ENCODE data around the gene SEZ6L2. TPM values are rescaled to one million over a fixed set of nuclear protein-coding genes. Genes with fewer than 3 reads are reported as not detected.

SEZ6L2 gene
- 1.2 and 3.7 TPM in 2 replicates for total RNA-seq

GRCh38 chr16:29899516-29900101 lies at the start of gene SEZ6L2:
Gene SEZ6L2 (minus strand): TSS chr16:29899550. CDS start chr16:29899019, 531 bp downstream.

DNA sequence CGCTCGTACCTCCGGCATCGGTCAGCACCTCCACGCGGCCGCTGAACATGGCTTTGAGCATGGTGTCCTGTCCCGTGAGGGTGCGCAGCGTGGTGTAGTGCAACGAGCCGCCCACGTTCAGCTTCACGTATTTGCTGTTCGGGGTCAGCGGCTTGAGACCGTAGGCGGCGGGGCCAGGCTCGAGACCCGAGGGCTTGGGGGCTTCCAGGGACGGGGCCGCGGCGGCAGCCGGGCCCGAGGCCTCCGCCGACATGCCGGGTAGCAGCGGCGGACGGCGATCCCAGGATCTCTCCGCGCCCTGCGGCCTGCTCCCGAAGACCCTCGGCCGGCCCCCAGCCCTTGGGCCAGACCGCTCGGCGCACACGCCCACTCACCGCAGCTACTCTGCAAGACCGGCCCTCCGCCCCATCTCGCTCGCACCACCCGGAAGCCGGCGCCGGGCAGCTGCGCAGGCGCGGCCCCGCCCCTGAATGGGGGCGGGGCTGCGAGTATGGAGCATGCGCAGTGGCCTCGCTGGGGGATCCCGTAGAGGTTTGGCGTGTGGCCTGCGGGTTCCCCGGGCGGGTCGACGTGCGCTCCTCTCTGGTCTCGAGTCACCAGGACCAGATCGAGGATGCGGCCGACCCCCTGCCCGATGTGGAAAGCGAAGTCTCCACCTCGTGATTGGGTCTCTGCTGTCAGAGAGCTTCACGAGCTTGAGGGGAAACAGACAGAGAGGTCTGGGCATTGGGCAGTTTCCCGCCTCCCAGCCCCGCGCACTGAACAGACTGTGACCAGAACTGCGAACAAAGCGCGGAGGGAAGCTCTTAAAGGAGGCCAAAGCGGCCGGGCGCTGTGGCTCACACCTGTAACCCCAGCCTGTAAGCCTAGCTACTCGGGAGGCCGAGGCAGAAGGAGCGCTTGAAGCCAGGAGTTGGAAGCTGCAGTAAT lies 26.7 kb upstream of the SEZ6L2 start, which contains the start of gene KCTD13:
TSS of gene KCTD13 (minus strand) at position 446 of the 930 bp plus-strand sequence. CDS start at position 253, 193 bp downstream.

DNA sequence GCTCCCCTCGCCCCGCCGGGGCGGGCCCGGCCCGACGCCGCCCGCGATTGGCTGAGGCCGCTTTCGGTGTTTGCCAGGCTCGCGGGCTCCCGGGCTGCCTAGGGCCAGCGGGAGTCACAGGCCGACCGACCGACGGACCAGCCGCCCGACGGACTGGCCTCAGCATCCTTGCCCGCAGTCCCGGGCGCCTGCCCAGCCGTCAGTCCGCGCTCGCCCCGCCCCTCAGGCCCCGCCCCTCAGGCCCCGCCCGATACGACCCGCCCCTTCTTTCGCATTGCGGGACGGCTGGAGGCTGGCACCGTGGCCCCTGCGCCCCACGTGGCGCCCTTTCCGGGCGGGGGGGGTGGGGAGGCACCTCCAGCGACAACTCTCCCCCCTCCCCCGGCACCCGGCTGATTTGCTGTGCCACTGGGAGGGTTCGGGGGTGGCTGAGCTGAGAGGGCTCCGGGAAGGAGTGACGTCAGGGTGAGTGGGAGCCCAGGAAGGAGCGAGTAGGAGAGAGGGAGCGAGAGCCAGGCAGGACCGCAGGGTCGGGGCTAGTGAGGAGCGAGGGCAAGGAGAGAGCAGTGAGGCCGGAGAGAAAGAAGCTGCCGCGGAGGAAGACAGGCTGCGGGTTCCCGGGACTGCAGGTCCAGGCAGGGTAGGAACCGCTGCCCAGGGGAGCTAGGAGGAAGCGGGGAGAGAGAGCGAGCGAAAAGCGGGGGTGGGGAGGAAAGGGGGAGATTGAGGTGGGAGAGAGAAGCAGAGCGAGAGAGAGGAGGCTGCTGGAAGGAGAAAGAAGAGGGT lies 945 bp upstream of the SEZ6L2 start, which contains the start of gene ASPHD1:
TSS of gene ASPHD1 (plus strand) at position 387 of the 786 bp plus-strand sequence. CDS start 484 bp downstream, outside the sequence.

GRCh38 chr16:29862884-29863668 lies 36.3 kb downstream of the SEZ6L2 start, which contains the start of gene CDIPT:
Gene CDIPT (minus strand): TSS chr16:29863226. CDS start chr16:29862857, 369 bp downstream.

Other genes with a start within 250 kb of the SEZ6L2 start
- gene SPN, start 236.3 kb downstream of the SEZ6L2 start, total RNA-seq, result not detected in 2 replicates
- gene QPRT, start 220.4 kb downstream of the SEZ6L2 start, total RNA-seq, result under 0.01 and 0.19 TPM in 2 replicates
- gene C16orf54, start 153.6 kb downstream of the SEZ6L2 start, total RNA-seq, result not detected in 2 replicates
- not detected in 2 replicates for gene ZG16, start 121.3 kb downstream of the SEZ6L2 start, total RNA-seq
- gene KIF22, start 108.8 kb downstream of the SEZ6L2 start, total RNA-seq, result 29.6 and 57.5 TPM in 2 replicates
- gene MAZ, start 93.0 kb downstream of the SEZ6L2 start, total RNA-seq, result 227 and 252 TPM in 2 replicates
- 0.27 and 0.56 TPM in 2 replicates for gene PRRT2, start 87.4 kb downstream of the SEZ6L2 start, total RNA-seq
- gene PAGR1, start 83.4 kb downstream of the SEZ6L2 start, total RNA-seq, result 17.2 and 21.5 TPM in 2 replicates
- gene MVP, start 79.1 kb downstream of the SEZ6L2 start, total RNA-seq, result 250 and 373 TPM in 2 replicates
- gene CDIPT, start 36.3 kb downstream of the SEZ6L2 start, total RNA-seq, result 56.0 and 67.3 TPM in 2 replicates
- gene ASPHD1, start 938 bp upstream of the SEZ6L2 start, total RNA-seq, result 1.2 and 2.4 TPM in 2 replicates
- 4.7 and 5.7 TPM in 2 replicates for gene KCTD13, start 26.7 kb upstream of the SEZ6L2 start, total RNA-seq
- 61.0 and 61.1 TPM in 2 replicates for gene TMEM219, start 62.5 kb upstream of the SEZ6L2 start, total RNA-seq
- 97.0 TPM in 2 replicates for gene TAOK2, start 74.3 kb upstream of the SEZ6L2 start, total RNA-seq
- gene HIRIP3, start 96.1 kb upstream of the SEZ6L2 start, total RNA-seq, result 4.9 and 6.4 TPM in 2 replicates
- 17.3 and 18.3 TPM in 2 replicates for gene INO80E, start 96.7 kb upstream of the SEZ6L2 start, total RNA-seq
- 0.09 and 0.38 TPM in 2 replicates for gene DOC2A, start 111.5 kb upstream of the SEZ6L2 start, total RNA-seq
- not detected in 2 replicates for gene C16orf92, start 123.6 kb upstream of the SEZ6L2 start, total RNA-seq
- gene TLCD3B, start 131.7 kb upstream of the SEZ6L2 start, total RNA-seq, result 0.09 TPM in 2 replicates
- gene ALDOA, start 166.2 kb upstream of the SEZ6L2 start, total RNA-seq, result 358 and 754 TPM in 2 replicates
- 221 and 246 TPM in 2 replicates for gene PPP4C, start 176.4 kb upstream of the SEZ6L2 start, total RNA-seq
- 0.09 and 0.19 TPM in 2 replicates for gene TBX6, start 192.4 kb upstream of the SEZ6L2 start, total RNA-seq
- 6.2 and 9.3 TPM in 2 replicates for gene YPEL3, start 196.7 kb upstream of the SEZ6L2 start, total RNA-seq
- gene GDPD3, start 214.0 kb upstream of the SEZ6L2 start, total RNA-seq, result 0.81 and 1.3 TPM in 2 replicates
- gene MAPK3, start 223.7 kb upstream of the SEZ6L2 start, total RNA-seq, result 25.6 and 28.0 TPM in 2 replicates